Measurements from ENCODE around the gene ARHGAP19.

ARHGAP19 gene

GRCh38 chr10:97312897-97313296 lies 20.5 kb upstream of the ARHGAP19 start:
- POLR2A ChIA-PET: interaction anchor here (1.1 kb wide), 1 partner anchor 34 kb away, joined by 4 read pairs; no protein-coding TSS in a partner anchor
- Histone ChIP-seq H3K27ac (ENCODE audit: extremely low read depth, low read depth, low read length) (no peak overlapping the region), H3K4me1 (ENCODE audit: control insufficient read depth, insufficient read depth, low read length) (no peaks in the 10 kb centered on the region), H3K9me3 (ENCODE audit: control insufficient read depth, insufficient read depth, low read depth, low read length) (no peaks in the 10 kb centered on the region), H3K36me3 (ENCODE audit: control insufficient read depth in 2 of 2, insufficient read depth in 1 of 2, low read length in 2 of 2) (no peaks in the 10 kb centered on the region), H3K4me3 (ENCODE audit: low read depth, low read length) (no peak overlapping the region)
- CTCF ChIA-PET: no interaction called here
- TF ChIP-seq ZNF768 (tag by site-specific recombination; IDR thresholded peaks at IDR 0.05) (no peak), ZFHX2 (tag by site-specific recombination; conservative IDR thresholded peaks at IDR 0.05) (0 out of 2 replicates have a peak, but pooled peaks have one; percentile 10)

GRCh38 chr10:97311111-97311626 lies 18.7 kb upstream of the ARHGAP19 start:
- Histone ChIP-seq H3K36me3 (ENCODE audit: control insufficient read depth in 2 of 2, insufficient read depth in 1 of 2, low read length in 2 of 2) (no peaks in the 10 kb centered on the region), H3K9me3 (ENCODE audit: control insufficient read depth, insufficient read depth, low read depth, low read length) (no peaks in the 10 kb centered on the region), H3K4me1 (ENCODE audit: control insufficient read depth, insufficient read depth, low read length) (no peaks in the 10 kb centered on the region), H3K4me3 (ENCODE audit: low read depth, low read length) (no peak overlapping the region), H3K27ac (ENCODE audit: extremely low read depth, low read depth, low read length) (no peak overlapping the region)
- ChIA-PET CTCF (no interaction called here), POLR2A (interaction anchor here (1.0 kb wide), 1 partner anchor 19 kb away, joined by 3 read pairs; the partner anchor contains the start of gene ARHGAP19)
- TF ChIP-seq ZNF518A (tag by site-specific recombination; conservative IDR thresholded peaks at IDR 0.05; ENCODE audit: low read depth) (no peak), ZNF747 (tag by site-specific recombination; IDR thresholded peaks at IDR 0.05) (no peak), ZNF654 (tag by site-specific recombination; IDR thresholded peaks at IDR 0.05; ENCODE audit: low read depth) (no peak), ZNF639 (tag by site-specific recombination; IDR thresholded peaks at IDR 0.05) (no peak), ZBTB20 (tag by site-specific recombination; IDR thresholded peaks at IDR 0.05) (no peak), ZNF610 (tag by site-specific recombination; IDR thresholded peaks at IDR 0.05; ENCODE audit: borderline replicate concordance) (no peak), IKZF3 (tag by site-specific recombination; IDR thresholded peaks at IDR 0.05) (no peak), ZBTB21 (tag by site-specific recombination; IDR thresholded peaks at IDR 0.05) (no peak), ZNF324 (tag by site-specific recombination; IDR thresholded peaks at IDR 0.05) (no peak), ZNF544 (tag by site-specific recombination; IDR thresholded peaks at IDR 0.05) (no peak), BCL6B (tag by site-specific recombination; IDR thresholded peaks at IDR 0.05) (no peak), ZBTB17 (tag by site-specific recombination; IDR thresholded peaks at IDR 0.05) (peak; percentile 43; the same call in 1 of the 2 replicates), REST (tag by site-specific recombination; IDR thresholded peaks at IDR 0.05) (no peak), EGR2 (tag by site-specific recombination; IDR thresholded peaks at IDR 0.05; ENCODE audit: low read depth) (no peak), ZNF223 (tag by site-specific recombination; IDR thresholded peaks at IDR 0.05) (no peak), ZNF501 (tag by site-specific recombination; IDR thresholded peaks at IDR 0.05) (no peak), ZNF335 (tag by site-specific recombination; conservative IDR thresholded peaks at IDR 0.05) (0 out of 2 replicates have a peak, but pooled peaks have one; percentile 22)
